GM12875 (cell line): Measurements from ENCODE around the gene ANXA2.
A peak's percentile ranks its signal among the peaks of the same experiment; 100 is the strongest.

Experiments used
- H3K4me3 ChIP-seq: one replicate; pipeline ENCODE4 v1.5.1; 2011; ENCODE audit warnings: low read depth, low read length, control low read depth
- CTCF ChIP-seq: IDR thresholded peaks from 2 replicates; pipeline ENCODE4 v1.5.1; 2011; ENCODE audit warnings: low read depth, mild to moderate bottlenecking, control low read depth, inconsistent platforms, low read length, moderate library complexity, borderline replicate concordance; ENCODE audit not compliant: insufficient read depth

The ANXA2 gene

DNA sequence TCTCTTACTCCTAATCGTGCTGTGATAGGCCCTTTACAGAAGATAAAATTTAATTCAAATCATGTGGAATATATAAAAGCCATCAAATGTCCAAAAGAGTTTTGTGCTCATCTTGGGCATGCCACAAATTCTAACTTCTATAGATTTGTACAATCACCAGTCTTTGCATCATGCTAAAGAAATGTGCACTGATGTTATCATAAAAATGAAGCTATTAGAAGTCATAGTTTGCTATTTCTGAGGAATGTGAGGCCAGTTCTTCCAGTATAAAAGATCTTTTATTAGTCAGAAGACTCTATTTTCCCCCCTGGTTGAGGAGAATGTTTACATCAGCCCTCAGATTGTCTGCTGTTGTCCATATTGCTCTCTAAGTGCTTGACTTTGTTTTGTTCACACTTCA, 2.1 kb upstream of the ANXA2 start:
- no peak overlapping the region for H3K4me3 ChIP-seq
- TF ChIP-seq CTCF: no peak

GRCh38 chr15:60399246-60399915, 1.6 kb upstream of the ANXA2 start:
- no peak overlapping the region for H3K4me3 ChIP-seq
- TF ChIP-seq CTCF: no peak

GRCh38 chr15:60396958-60397771, 621 bp downstream of the ANXA2 start:
- H3K4me3 ChIP-seq: peak overlapping the region; percentile 86
- TF ChIP-seq CTCF: no peak

DNA sequence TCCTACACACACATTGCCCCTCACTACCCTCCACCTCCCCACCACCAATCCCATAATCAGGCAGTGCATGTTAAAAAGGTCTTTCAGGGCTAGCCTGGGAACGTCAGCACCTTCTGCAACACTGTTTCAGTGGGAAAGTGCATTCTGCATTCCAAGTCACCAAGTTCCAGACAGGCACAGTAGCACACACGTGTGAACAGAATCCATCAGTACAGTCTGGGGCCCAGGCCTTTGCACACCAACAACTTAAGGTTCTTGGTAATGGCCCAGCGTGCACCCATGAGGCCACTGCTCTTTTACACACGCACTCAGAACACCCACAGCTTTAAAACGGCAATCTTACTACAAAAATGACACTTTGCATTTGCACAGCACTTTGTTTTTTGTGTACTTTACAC, 1.2 kb downstream of the ANXA2 start:
- H3K4me3 ChIP-seq: peak overlapping the region; percentile 86
- TF ChIP-seq CTCF: no peak

DNA sequence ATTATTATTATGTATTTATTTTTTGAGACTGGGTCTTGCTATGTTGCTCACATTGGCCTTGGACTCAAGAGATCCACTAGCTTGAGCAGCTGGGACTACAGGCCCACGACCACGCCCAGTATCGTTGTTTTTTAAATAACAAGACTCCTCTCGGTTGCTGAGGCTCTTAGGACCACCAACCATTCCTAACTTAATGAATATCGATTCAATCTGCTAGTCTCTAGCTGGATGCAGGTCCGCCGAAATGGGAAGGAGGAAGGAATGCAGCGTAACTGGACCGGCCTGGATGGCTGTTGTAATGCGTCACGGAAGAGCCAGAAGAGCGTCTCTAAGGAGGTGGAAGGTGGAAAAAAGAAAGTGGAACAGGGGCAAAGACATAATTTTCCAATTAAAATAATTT, 1.7 kb downstream of the ANXA2 start:
- no peak for TF ChIP-seq CTCF
- no peak overlapping the region for H3K4me3 ChIP-seq

GRCh38 chr15:60395276-60396011, 2.3 kb downstream of the ANXA2 start:
- TF ChIP-seq CTCF: no peak
- H3K4me3 ChIP-seq: no peak overlapping the region
